Measurements from ENCODE around the gene SLC18A3.

The SLC18A3 gene

GRCh38 chr10:49651917-49652316 lies 41.8 kb downstream of the SLC18A3 start:
- DNase-seq (ENCODE audit: low spot score): no peak

GRCh38 chr10:49652421-49653272 lies 42.5 kb downstream of the SLC18A3 start:
- DNase-seq (ENCODE audit: low spot score): no peak

DNA sequence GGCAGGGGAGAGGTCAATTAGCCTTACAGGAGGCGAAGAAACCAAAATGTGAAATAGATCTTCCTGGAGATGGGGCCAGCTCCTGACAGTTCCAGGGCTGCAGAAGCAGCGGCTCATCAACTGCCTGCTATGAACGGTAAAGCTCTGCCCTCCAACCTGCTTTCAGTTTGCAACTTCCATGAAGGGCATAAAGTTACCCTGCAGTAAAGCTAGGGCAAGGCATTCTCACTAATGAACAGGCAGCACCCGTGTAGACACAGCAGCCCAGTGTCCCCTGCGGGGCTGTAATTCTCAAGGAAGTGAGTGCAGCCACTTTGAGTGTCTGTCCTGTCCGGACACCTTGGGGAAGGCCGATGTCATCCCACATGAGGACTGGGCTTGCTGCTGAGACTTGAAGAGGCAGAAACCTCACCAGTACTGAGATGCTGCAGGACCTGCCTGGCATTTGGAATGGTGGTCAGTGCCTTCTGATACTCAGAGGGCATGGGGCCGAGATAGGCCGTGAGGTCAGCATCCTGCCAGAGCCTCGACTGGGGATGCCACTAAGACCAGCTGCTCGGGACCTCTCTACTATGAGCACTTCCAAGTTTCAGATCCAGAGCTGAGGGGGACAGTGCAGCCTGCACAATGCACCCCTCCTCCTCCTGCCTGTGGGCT lies 43.3 kb downstream of the SLC18A3 start:
- DNase-seq (ENCODE audit: low spot score): no peak

DNA sequence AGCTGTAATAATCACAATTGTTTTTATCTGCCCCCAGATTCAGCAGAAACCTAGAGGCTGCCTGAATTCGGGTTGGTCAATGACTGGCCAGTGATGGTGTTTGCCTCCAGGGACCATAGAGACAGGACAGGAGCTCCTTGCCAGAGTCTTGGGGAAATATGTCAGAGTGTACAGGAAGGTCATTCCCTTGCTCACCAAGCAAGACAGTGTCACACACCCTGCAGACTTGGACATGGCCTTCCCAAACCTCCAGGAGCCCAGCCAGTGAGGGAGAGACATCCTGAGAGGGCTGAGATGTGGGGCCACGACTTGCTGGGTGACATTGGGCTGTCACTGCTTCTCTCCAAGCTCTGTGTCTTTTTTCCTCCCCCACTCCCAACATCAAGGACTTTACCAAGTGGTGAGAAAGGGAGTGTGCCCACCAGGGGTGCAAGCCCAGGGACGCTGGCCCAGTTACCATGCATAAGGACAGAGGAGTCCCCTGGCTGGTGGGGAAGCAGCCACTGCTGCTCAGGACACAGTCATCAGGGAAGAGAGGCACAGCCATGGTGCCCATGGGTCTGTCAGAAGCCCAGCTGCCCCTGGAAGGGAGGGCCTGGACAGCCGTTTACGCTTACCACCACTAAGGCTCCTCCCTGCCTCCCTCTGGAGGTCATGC lies 44.1 kb downstream of the SLC18A3 start:
- DNase-seq (ENCODE audit: low spot score): no peak

- no peak for DNase-seq (ENCODE audit: low spot score)
Measured at GRCh38 chr10:49655099-49655498, 45.0 kb downstream of the SLC18A3 start.

GRCh38 chr10:49656845-49657493 lies 46.9 kb downstream of the SLC18A3 start:
- no peak for DNase-seq (ENCODE audit: low spot score)

- no peak for DNase-seq (ENCODE audit: low spot score)
Measured at GRCh38 chr10:49657606-49658005, 47.5 kb downstream of the SLC18A3 start.

GRCh38 chr10:49661140-49661856 lies 51.2 kb downstream of the SLC18A3 start:
- no peak for DNase-seq (ENCODE audit: low spot score)

Measured in NAMALWA (cell line).